Measurements from ENCODE around the gene BLM. TPM values are rescaled to one million over a fixed set of nuclear protein-coding genes. Genes with fewer than 3 reads are reported as not detected.

Gene BLM
- total RNA-seq (2022; extraction: Qiagen RNA extraction), result 10.4 to 14.7 TPM (median 11.5 TPM) in 5 replicates

DNA sequence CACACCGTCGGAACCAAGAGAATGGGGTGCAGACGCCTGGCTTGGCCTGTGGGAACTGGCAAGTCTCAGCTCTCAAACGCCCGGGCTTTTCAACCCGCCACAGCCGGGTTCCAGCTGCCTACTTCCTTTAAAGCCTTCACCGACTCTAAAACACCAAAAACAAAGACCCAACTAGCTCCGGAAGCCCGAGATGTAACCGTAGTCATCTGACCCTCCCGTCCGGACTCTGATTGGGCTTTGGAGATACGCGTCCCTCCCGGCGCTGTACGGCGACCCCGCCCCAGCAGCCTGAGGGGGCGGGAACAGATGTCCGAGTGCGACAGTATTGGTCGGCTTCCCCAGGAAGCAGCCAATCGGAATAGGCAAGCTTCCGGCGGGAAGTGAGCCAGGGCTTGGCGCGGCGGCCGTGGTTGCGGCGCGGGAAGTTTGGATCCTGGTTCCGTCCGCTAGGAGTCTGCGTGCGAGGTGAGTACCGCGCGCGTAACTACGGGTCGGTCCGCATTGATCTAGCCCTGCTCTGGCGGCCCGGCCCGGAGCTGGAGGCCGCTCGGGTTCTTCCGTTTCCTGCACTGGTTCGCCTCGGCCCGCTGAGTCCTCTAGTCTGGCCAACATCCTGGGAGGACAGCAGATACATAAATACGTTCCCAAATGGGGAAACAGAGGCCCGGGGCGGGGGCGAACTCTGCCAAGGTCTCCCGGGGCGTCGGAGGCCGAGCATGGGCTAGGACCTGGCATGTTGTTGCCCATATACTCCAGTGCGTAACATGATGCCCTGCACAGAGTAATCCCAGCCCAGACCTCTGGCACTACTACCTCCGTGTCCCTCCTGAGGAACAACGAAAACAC lies at the start of gene BLM:
BLM (plus strand) TSS at position 371 of the 846 bp plus-strand sequence. CDS start 30,047 bp downstream, outside the sequence.

Other genes with a start within 250 kb of the BLM start
- 19.8 to 25.7 TPM (median 24.1 TPM) in 5 replicates for gene CRTC3, start 187.4 kb upstream of the BLM start, total RNA-seq (2022; extraction: Qiagen RNA extraction)
- 40.4 to 65.8 TPM (median 57.2 TPM) in 5 replicates for gene FURIN, start 151.2 kb downstream of the BLM start, total RNA-seq (2022; extraction: Qiagen RNA extraction)
- gene FES, start 167.2 kb downstream of the BLM start, total RNA-seq (2022; extraction: Qiagen RNA extraction), result 0.45 to 1.1 TPM (median 0.81 TPM) in 5 replicates
- 23.0 to 31.7 TPM (median 29.1 TPM) in 5 replicates for gene MAN2A2, start 186.0 kb downstream of the BLM start, total RNA-seq (2022; extraction: Qiagen RNA extraction)
- 24.8 to 36.4 TPM (median 34.3 TPM) in 5 replicates for gene HDDC3, start 215.2 kb downstream of the BLM start, total RNA-seq (2022; extraction: Qiagen RNA extraction)
- gene UNC45A, start 217.9 kb downstream of the BLM start, total RNA-seq (2022; extraction: Qiagen RNA extraction), result 56.8 to 62.6 TPM (median 60.2 TPM) in 5 replicates
- 34.2 to 40.1 TPM (median 37.0 TPM) in 5 replicates for gene RCCD1, start 237.5 kb downstream of the BLM start, total RNA-seq (2022; extraction: Qiagen RNA extraction)